CD4-positive, CD25-positive, alpha-beta regulatory T cell (primary cell): ENCODE data around the gene RNF150. TPM values are rescaled to one million over a fixed set of nuclear protein-coding genes. Genes with fewer than 3 reads are reported as not detected.
"Not testable (repeated sequence)": the region's sequence is repeated elsewhere in the genome, so short reads cannot be mapped to it uniquely, and the experiment has no call there.

Experiments used
- ATAC-seq, 2 donors: fragments of 150-1000 bp; cut with Tn5 transposase; one replicate each; pipeline ENCODE4 v1.10.0; 2021; ENCODE audit warnings: low read depth in 2 of 2, moderate number of reproducible peaks in 2 of 2, moderate library complexity in 1 of 2
- DNase-seq, 3 donors: peaks; one replicate each; pipeline versions ENCODE4 v3.0.0 to v3.0.0-alpha.2; 2012 to 2022; ENCODE audit warnings: mixed read lengths in 1 of 3
- H3K27ac ChIP-seq: one replicate; pipeline ENCODE4 v1.7.0; 2013; ENCODE audit warnings: mild to moderate bottlenecking, low read length; ENCODE audit not compliant: insufficient read depth, poor library complexity, severe bottlenecking
- H3K27me3 ChIP-seq: one replicate; pipeline ENCODE4 v1.7.0; 2013; ENCODE audit warnings: low read length; ENCODE audit not compliant: control insufficient read depth, insufficient read depth
- H3K36me3 ChIP-seq: one replicate; pipeline ENCODE4 v1.7.0; 2013; ENCODE audit warnings: mild to moderate bottlenecking, low read length, moderate library complexity; ENCODE audit not compliant: control insufficient read depth, insufficient read depth
- H3K4me1 ChIP-seq: 2 replicates; pipeline ENCODE4 v1.7.0; 2013; ENCODE audit warnings: mild to moderate bottlenecking, low read length; ENCODE audit not compliant: insufficient read depth, control insufficient read depth, poor library complexity, severe bottlenecking
- H3K4me3 ChIP-seq: one replicate; pipeline ENCODE4 v1.7.0; 2013; ENCODE audit warnings: low read depth, mild to moderate bottlenecking, low read length, moderate library complexity
- H3K9me3 ChIP-seq, 2 experiments: 1 replicate in 1 of 2; 2 replicates in 1 of 2; pipeline ENCODE4 v1.7.0; 2013; ENCODE audit warnings: low read length in 2 of 2, mild to moderate bottlenecking in 1 of 2, moderate library complexity in 1 of 2; ENCODE audit not compliant: control insufficient read depth in 2 of 2
- H3K27ac Mint-ChIP-seq, 3 donors: one replicate each; pipeline ENCODE4 v1.8.0; 2020 to 2022; ENCODE audit warnings: mild to moderate bottlenecking in 3 of 3, mixed read lengths in 3 of 3, moderate library complexity in 2 of 3
- H3K27me3 Mint-ChIP-seq: one replicate; pipeline ENCODE4 v1.8.0; 2022; ENCODE audit warnings: mild to moderate bottlenecking, mixed read lengths
- H3K36me3 Mint-ChIP-seq: one replicate; pipeline ENCODE4 v1.8.0; 2020; ENCODE audit warnings: mixed read lengths
- H3K4me1 Mint-ChIP-seq, 4 donors: one replicate each; pipeline ENCODE4 v1.8.0; 2020 to 2022; ENCODE audit warnings: mixed read lengths in 4 of 4, mild to moderate bottlenecking in 1 of 4
- H3K4me3 Mint-ChIP-seq, 4 donors: one replicate each; pipeline ENCODE4 v1.8.0; 2020 to 2022; ENCODE audit warnings: mild to moderate bottlenecking in 4 of 4, mixed read lengths in 4 of 4, moderate library complexity in 3 of 4
- H3K9me3 Mint-ChIP-seq, 7 donors: one replicate each; pipeline ENCODE4 v1.8.0; 2020 to 2022; ENCODE audit warnings: mixed read lengths in 7 of 7, mild to moderate bottlenecking in 3 of 7, moderate library complexity in 2 of 7
- polyA plus RNA-seq, 4 donors: library from polyadenylated mRNA; unstranded; fragments of 300-500 nt; fragmentation: Illumina TruSeq; gene quantifications; one replicate each; pipeline ENCODE4 v1.2.3, GENCODE V29; 2021
- total RNA-seq: library from RNA; stranded (reverse); gene quantifications from one replicate; pipeline ENCODE4 v1.2.3, GENCODE V29; 2022

The RNF150 gene
- total and polyA plus RNA-seq, 5 donors from 2014 or later: 0.07 TPM; not detected in 4

GRCh38 chr4:140816806-140817510 is 316.3 kb downstream of the RNF150 start:
- no peak for ATAC-seq
- Histone ChIP-seq H3K4me3 (no peak overlapping the region), H3K4me1 (no peaks in the 10 kb centered on the region), H3K27me3 (no peaks in the 10 kb centered on the region), H3K36me3 (no peaks in the 10 kb centered on the region), H3K9me3 (no peaks in the 10 kb centered on the region), H3K27ac (no peak overlapping the region)
- H3K36me3 Mint-ChIP-seq: no peaks in the 10 kb centered on the region
- no peaks in the 10 kb centered on the region for H3K4me1 Mint-ChIP-seq
- no peak overlapping the region for H3K27ac Mint-ChIP-seq
- no peak for DNase-seq
- H3K27me3 Mint-ChIP-seq: no peaks in the 10 kb centered on the region
- H3K4me3 Mint-ChIP-seq: no peak overlapping the region
- H3K9me3 Mint-ChIP-seq: peaks cover 0 to 5% (median 0%) of the 10 kb centered on the region in 7 donors

- Mint-ChIP-seq H3K9me3 (peaks cover 0 to 2% (median 0%) of the 10 kb centered on the region in 7 donors), H3K27me3 (no peaks in the 10 kb centered on the region), H3K4me3 (no peak overlapping the region), H3K4me1 (no peaks in the 10 kb centered on the region), H3K36me3 (no peaks in the 10 kb centered on the region), H3K27ac (no peak overlapping the region)
- Histone ChIP-seq H3K27me3 (no peaks in the 10 kb centered on the region), H3K36me3 (no peaks in the 10 kb centered on the region), H3K4me3 (no peak overlapping the region), H3K9me3 (no peaks in the 10 kb centered on the region), H3K4me1 (no peaks in the 10 kb centered on the region), H3K27ac (no peak overlapping the region)
- no peak for ATAC-seq
- DNase-seq: no peak
Measured at GRCh38 chr4:140813804-140814203, 319.5 kb downstream of the RNF150 start.

- no peaks in the 10 kb centered on the region for H3K4me1 ChIP-seq
- DNase-seq (no peak), ATAC-seq (no peak)
- Mint-ChIP-seq H3K9me3 (peaks cover 0 to 2% (median 0%) of the 10 kb centered on the region in 7 donors), H3K36me3 (no peaks in the 10 kb centered on the region), H3K4me1 (no peaks in the 10 kb centered on the region), H3K27me3 (no peaks in the 10 kb centered on the region), H3K27ac (no peak overlapping the region), H3K4me3 (no peak overlapping the region)
- H3K4me3 ChIP-seq: no peak overlapping the region
- H3K27me3 ChIP-seq: no peaks in the 10 kb centered on the region
- H3K36me3 ChIP-seq: no peaks in the 10 kb centered on the region
- H3K27ac ChIP-seq: no peak overlapping the region
- no peaks in the 10 kb centered on the region for H3K9me3 ChIP-seq
Measured at GRCh38 chr4:140812916-140813315, 320.4 kb downstream of the RNF150 start.

GRCh38 chr4:140811429-140811828 is 321.8 kb downstream of the RNF150 start:
- DNase-seq: no peak
- Mint-ChIP-seq H3K9me3 (peaks cover 0 to 2% (median 0%) of the 10 kb centered on the region in 7 donors), H3K36me3 (no peaks in the 10 kb centered on the region), H3K4me3 (no peak overlapping the region), H3K4me1 (no peaks in the 10 kb centered on the region), H3K27me3 (no peaks in the 10 kb centered on the region), H3K27ac (no peak overlapping the region)
- Histone ChIP-seq H3K4me1 (no peaks in the 10 kb centered on the region), H3K27ac (no peak overlapping the region), H3K4me3 (no peak overlapping the region), H3K9me3 (no peaks in the 10 kb centered on the region), H3K27me3 (no peaks in the 10 kb centered on the region), H3K36me3 (no peaks in the 10 kb centered on the region)
- no peak for ATAC-seq

GRCh38 chr4:140810591-140811169 is 322.6 kb downstream of the RNF150 start:
- H3K4me3 ChIP-seq, H3K4me3 Mint-ChIP-seq, H3K27me3 Mint-ChIP-seq, H3K36me3 Mint-ChIP-seq, H3K4me1 ChIP-seq, H3K9me3 Mint-ChIP-seq, H3K9me3 ChIP-seq, H3K27ac ChIP-seq, H3K36me3 ChIP-seq, DNase-seq, ATAC-seq, H3K27ac Mint-ChIP-seq, H3K27me3 ChIP-seq, H3K4me1 Mint-ChIP-seq: not testable (repeated sequence)

Other genes with a start within 250 kb of the RNF150 start
- gene ZNF330, start 87.4 kb upstream of the RNF150 start, total RNA-seq: 35.9 TPM
- gene ZNF330, start 87.4 kb upstream of the RNF150 start, polyA plus RNA-seq: 10 to 100 TPM; 24.3 to 43.3 (median 36.3) TPM